Measurements from ENCODE around the gene LSM4. TPM values are rescaled to one million over a fixed set of nuclear protein-coding genes. Genes with fewer than 3 reads are reported as not detected.

The LSM4 gene
- total RNA-seq, 1 experiment from 2014 or later, result 351 TPM

Other genes with a start within 250 kb of the LSM4 start
- gene IL12RB1, start 236.1 kb downstream of the LSM4 start, total RNA-seq (2014; rRNA removed; shearing (Covaris generic)), result 3.4 and 3.8 TPM in 2 replicates
- gene MAST3, start 225.3 kb downstream of the LSM4 start, total RNA-seq (2014; rRNA removed; shearing (Covaris generic)), result 1.1 and 1.5 TPM in 2 replicates
- gene PIK3R2, start 169.9 kb downstream of the LSM4 start, total RNA-seq (2014; rRNA removed; shearing (Covaris generic)), result 6.5 and 14.2 TPM in 2 replicates
- 17.8 and 20.2 TPM in 2 replicates for gene IFI30, start 149.3 kb downstream of the LSM4 start, total RNA-seq (2014; rRNA removed; shearing (Covaris generic))
- gene MPV17L2, start 129.9 kb downstream of the LSM4 start, total RNA-seq (2014; rRNA removed; shearing (Covaris generic)), result 43.3 and 67.4 TPM in 2 replicates
- 0.23 TPM in 1 of 2 replicates, not detected in the other for gene RAB3A, start 119.0 kb downstream of the LSM4 start, total RNA-seq (2014; rRNA removed; shearing (Covaris generic))
- 0.17 TPM in 1 of 2 replicates, not detected in the other for gene PDE4C, start 96.6 kb downstream of the LSM4 start, total RNA-seq (2014; rRNA removed; shearing (Covaris generic))
- gene IQCN, start 48.6 kb downstream of the LSM4 start, total RNA-seq (2014; rRNA removed; shearing (Covaris generic)), result 0.74 and 12.6 TPM in 2 replicates
- 75.0 and 75.6 TPM in 2 replicates for gene JUND, start 41.5 kb downstream of the LSM4 start, total RNA-seq (2014; rRNA removed; shearing (Covaris generic))
- gene PGPEP1, start 17.5 kb upstream of the LSM4 start, total RNA-seq (2014; rRNA removed; shearing (Covaris generic)), result 4.6 and 16.4 TPM in 2 replicates
- 5.1 and 7.3 TPM in 2 replicates for gene GDF15, start 63.1 kb upstream of the LSM4 start, total RNA-seq (2014; rRNA removed; shearing (Covaris generic))
- gene LRRC25, start 74.5 kb upstream of the LSM4 start, total RNA-seq (2014; rRNA removed; shearing (Covaris generic)), result not detected in 2 replicates
- gene SSBP4, start 96.3 kb upstream of the LSM4 start, total RNA-seq (2014; rRNA removed; shearing (Covaris generic)), result 57.4 and 73.6 TPM in 2 replicates
- 7.0 and 7.4 TPM in 2 replicates for gene ISYNA1, start 115.1 kb upstream of the LSM4 start, total RNA-seq (2014; rRNA removed; shearing (Covaris generic))
- 12.8 and 14.2 TPM in 2 replicates for gene ELL, start 199.0 kb upstream of the LSM4 start, total RNA-seq (2014; rRNA removed; shearing (Covaris generic))
- 169 and 180 TPM in 2 replicates for gene FKBP8, start 220.5 kb upstream of the LSM4 start, total RNA-seq (2014; rRNA removed; shearing (Covaris generic))
- 74.4 and 88.4 TPM in 2 replicates for gene KXD1, start 234.8 kb upstream of the LSM4 start, total RNA-seq (2014; rRNA removed; shearing (Covaris generic))
- gene UBA52, start 248.8 kb upstream of the LSM4 start, total RNA-seq (2014; rRNA removed; shearing (Covaris generic)), result 1,164 and 1,229 TPM in 2 replicates